ENCODE measurements around the gene GAN. TPM values are rescaled to one million over a fixed set of nuclear protein-coding genes. Genes with fewer than 3 reads are reported as not detected.

GAN gene
- total and polyA plus RNA-seq, 9 of the 15 experiments (the other 6 are each of a cell fraction or from before 2014, with no cell fraction given) = 0.83 to 15.1 (median 5.2) TPM

DNA sequence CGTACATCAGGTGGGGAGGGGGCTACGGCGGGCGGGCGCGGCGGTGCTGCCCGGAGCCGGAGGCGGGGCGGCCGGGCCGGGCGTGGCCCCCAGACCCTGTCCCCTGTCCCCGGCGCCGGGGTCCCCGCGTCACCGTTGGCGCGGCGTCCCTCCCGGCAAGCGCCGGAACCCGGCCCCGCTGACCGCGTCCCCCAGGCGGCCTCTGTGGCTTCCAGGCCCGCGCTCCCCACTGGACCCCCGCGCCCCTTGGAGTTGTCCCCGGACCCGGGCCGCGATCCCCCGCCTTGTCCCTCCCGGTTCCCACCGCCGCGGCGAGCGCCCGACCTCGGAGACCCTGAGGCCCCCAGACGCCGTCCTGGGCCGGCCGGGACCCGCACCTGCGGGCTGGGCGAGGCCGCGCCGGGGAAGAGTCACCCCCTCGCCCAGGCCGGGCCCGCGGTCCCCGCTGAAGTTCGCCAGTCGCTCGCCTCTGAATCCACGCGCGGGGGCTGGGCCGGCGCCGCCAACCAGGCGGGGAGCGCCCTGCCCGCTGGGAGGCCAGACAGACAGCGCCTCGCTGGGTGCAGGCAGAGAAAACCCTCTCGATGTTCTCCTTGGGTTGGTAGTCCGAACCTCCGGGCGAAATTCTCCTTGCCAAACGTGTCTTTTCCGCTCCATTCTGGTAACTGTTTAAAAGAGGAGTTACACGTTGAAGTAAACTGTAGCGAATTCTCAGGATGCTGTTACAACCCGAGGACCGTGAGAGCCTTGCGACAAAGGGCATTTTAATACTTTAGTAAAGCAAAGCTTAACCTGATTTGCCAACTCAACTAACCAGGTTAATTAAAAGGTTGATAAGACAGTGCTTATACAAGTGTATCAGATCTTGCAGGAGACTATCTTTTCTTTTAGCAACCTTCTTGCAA is 761 bp downstream of the GAN start:
- Histone ChIP-seq H3K9ac (ENCODE audit: insufficient read depth in 1 of 2, low read depth in 2 of 2, low read length in 2 of 2) (peak overlapping the region; percentile 82 to 97), H3K4me3 (peak overlapping the region; percentile 80), H4K20me1 (replicated peaks; ENCODE audit: control insufficient read depth, insufficient read depth, low read length) (peaks cover 13% of the 10 kb centered on the region), H3K4me1 (replicated peaks in 1 of 2; ENCODE audit: control insufficient read depth in 2 of 2, insufficient read depth in 2 of 2, low read length in 2 of 2) (peaks cover 17 to 29% of the 10 kb centered on the region in 2 experiments), H3K27me3 (ENCODE audit: control insufficient read depth in 2 of 2, insufficient read depth in 2 of 2, low read length in 2 of 2) (no peaks in the 10 kb centered on the region), H3K79me2 (ENCODE audit: control insufficient read depth, insufficient read depth, low read length) (peaks cover 65% of the 10 kb centered on the region), H3K9me1 (ENCODE audit: control insufficient read depth, insufficient read depth, low read length) (no peaks in the 10 kb centered on the region), H3K4me2 (ENCODE audit: insufficient read depth, low read length) (peak overlapping the region; percentile 97), H3K27ac (ENCODE audit: extremely low read depth, low read depth, low read length) (peak overlapping the region; percentile 87), H3K9me3 (replicated peaks; ENCODE audit: control insufficient read depth, insufficient read depth, low read depth, low read length) (no peaks in the 10 kb centered on the region), H3K36me3 (ENCODE audit: control insufficient read depth, insufficient read depth, low read length) (peaks cover 4% of the 10 kb centered on the region; the same call in 2 of the 3 replicates), H2AFZ (ENCODE audit: low read depth, low read length) (peak overlapping the region; percentile 96)
- ATAC-seq = peak; percentile 64
- in situ Hi-C loops (cut with MboI) (no loop called here), intact Hi-C loops (cut with micrococcal nuclease) (no loop called here)
- ChIA-PET CTCF (ENCODE audit: low intra/inter-chr PET ratio) (no interaction called here), POLR2A (interaction anchor here (0.8 to 1.7 kb wide), 4 partner anchors 9 to 282 kb away, joined by 3 to 11 read pairs (median 3); no protein-coding TSS in a partner anchor)
- DNase-seq (ENCODE audit: extremely low read depth in 1 of 4, low spot score in 3 of 4) = peak; percentile 54 to 76 (median 72)
- no peak for FAIRE-seq
- BruUV-seq (replicated peaks) = TSS peak; percentile 46
- 1% methylated on average over 68 of the region's 88 CpGs for WGBS (ENCODE audit: insufficient coverage, low coverage, missing lambda C conversion rate)
- no peak for TF ChIP-seq AFF4 (CRISPR knock-in tag; IDR thresholded peaks at IDR 0.05)
- TF ChIP-seq, protein P1, sequence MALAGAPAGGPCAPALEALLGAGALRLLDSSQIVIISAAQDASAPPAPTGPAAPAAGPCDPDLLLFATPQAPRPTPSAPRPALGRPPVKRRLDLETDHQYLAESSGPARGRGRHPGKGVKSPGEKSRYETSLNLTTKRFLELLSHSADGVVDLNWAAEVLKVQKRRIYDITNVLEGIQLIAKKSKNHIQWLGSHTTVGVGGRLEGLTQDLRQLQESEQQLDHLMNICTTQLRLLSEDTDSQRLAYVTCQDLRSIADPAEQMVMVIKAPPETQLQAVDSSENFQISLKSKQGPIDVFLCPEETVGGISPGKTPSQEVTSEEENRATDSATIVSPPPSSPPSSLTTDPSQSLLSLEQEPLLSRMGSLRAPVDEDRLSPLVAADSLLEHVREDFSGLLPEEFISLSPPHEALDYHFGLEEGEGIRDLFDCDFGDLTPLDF (CRISPR knock-in tag; IDR thresholded peaks at IDR 0.05) = 0 out of 2 replicates have a peak, but pooled peaks have one; percentile 38
- TF ChIP-seq, protein P2, sequence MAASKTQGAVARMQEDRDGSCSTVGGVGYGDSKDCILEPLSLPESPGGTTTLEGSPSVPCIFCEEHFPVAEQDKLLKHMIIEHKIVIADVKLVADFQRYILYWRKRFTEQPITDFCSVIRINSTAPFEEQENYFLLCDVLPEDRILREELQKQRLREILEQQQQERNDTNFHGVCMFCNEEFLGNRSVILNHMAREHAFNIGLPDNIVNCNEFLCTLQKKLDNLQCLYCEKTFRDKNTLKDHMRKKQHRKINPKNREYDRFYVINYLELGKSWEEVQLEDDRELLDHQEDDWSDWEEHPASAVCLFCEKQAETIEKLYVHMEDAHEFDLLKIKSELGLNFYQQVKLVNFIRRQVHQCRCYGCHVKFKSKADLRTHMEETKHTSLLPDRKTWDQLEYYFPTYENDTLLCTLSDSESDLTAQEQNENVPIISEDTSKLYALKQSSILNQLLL (CRISPR knock-in tag; IDR thresholded peaks at IDR 0.05; ENCODE audit: borderline replicate concordance) = no peak
- 0 out of 2 replicates have a peak, but pooled peaks have one; percentile 6 for TF ChIP-seq ERF (CRISPR knock-in tag; IDR thresholded peaks at IDR 0.05)
- peak; percentile 47 for TF ChIP-seq CCNT2 (IDR thresholded peaks at IDR 0.05; ENCODE audit: borderline replicate concordance, extremely low read depth, insufficient read length, low read depth, low read length)
- TF ChIP-seq MIER1 (IDR thresholded peaks at IDR 0.05; ENCODE audit: low read depth) = no peak
- TF ChIP-seq HOXB6 (CRISPR knock-in tag; IDR thresholded peaks at IDR 0.05; ENCODE audit: borderline replicate concordance) = no peak
- TF ChIP-seq KLF10 (CRISPR knock-in tag; IDR thresholded peaks at IDR 0.05) = no peak
- TF ChIP-seq, protein P3, sequence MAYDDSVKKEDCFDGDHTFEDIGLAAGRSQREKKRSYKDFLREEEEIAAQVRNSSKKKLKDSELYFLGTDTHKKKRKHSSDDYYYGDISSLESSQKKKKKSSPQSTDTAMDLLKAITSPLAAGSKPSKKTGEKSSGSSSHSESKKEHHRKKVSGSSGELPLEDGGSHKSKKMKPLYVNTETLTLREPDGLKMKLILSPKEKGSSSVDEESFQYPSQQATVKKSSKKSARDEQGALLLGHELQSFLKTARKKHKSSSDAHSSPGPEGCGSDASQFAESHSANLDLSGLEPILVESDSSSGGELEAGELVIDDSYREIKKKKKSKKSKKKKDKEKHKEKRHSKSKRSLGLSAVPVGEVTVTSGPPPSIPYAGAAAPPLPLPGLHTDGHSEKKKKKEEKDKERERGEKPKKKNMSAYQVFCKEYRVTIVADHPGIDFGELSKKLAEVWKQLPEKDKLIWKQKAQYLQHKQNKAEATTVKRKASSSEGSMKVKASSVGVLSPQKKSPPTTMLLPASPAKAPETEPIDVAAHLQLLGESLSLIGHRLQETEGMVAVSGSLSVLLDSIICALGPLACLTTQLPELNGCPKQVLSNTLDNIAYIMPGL (CRISPR knock-in tag; IDR thresholded peaks at IDR 0.05) = 0 out of 2 replicates have a peak, but pooled peaks have one; percentile 64
- TF ChIP-seq NR2C2 (CRISPR knock-in tag; IDR thresholded peaks at IDR 0.05) = no peak
- peak; percentile 40; the same call in 1 of the 2 replicates for TF ChIP-seq NR2C2 (tag; IDR thresholded peaks at IDR 0.05)
- no peak for TF ChIP-seq SRSF7 (optimal IDR thresholded peaks at IDR 0.05; ENCODE audit: low read depth, low read length)
